Fibroblast of villous mesenchyme (primary cell): Measurements from ENCODE around the gene COL27A1. TPM values are rescaled to one million over a fixed set of nuclear protein-coding genes. Genes with fewer than 3 reads are reported as not detected.

Experiments used
- DNase-seq: peaks from one replicate; pipeline ENCODE4 v3.0.0-alpha.2; 2010; ENCODE audit warnings: low read depth
- H3K4me3 ChIP-seq: 2 replicates; pipeline ENCODE4 v1.5.1; 2011; ENCODE audit warnings: low read depth, mild to moderate bottlenecking, low read length
- CTCF ChIP-seq: IDR thresholded peaks from 2 replicates; pipeline ENCODE4 v1.5.1; 2012; ENCODE audit warnings: low read depth, mild to moderate bottlenecking, low read length; ENCODE audit not compliant: insufficient read depth
- total RNA-seq: library from RNA; depleted of rRNA; stranded (reverse); fragments of >200 nt; gene quantifications from 2 replicates; pipeline ENCODE4 v1.2.3, GENCODE V29; 2012

COL27A1 gene
- total RNA-seq, 1 donor = 23.3 TPM

GRCh38 chr9:114209151-114209550, 53.8 kb downstream of the COL27A1 start:
- no peak overlapping the region for H3K4me3 ChIP-seq
- TF ChIP-seq CTCF = no peak
- no peak for DNase-seq

- H3K4me3 ChIP-seq = no peak overlapping the region
- DNase-seq = no peak
- no peak for TF ChIP-seq CTCF
Measured at GRCh38 chr9:114210136-114210535, 54.8 kb downstream of the COL27A1 start.

GRCh38 chr9:114210691-114211276, 55.4 kb downstream of the COL27A1 start:
- TF ChIP-seq CTCF = no peak
- H3K4me3 ChIP-seq = no peak overlapping the region
- no peak for DNase-seq

GRCh38 chr9:114212826-114213225, 57.5 kb downstream of the COL27A1 start:
- DNase-seq = no peak
- H3K4me3 ChIP-seq = no peak overlapping the region
- TF ChIP-seq CTCF = no peak

GRCh38 chr9:114213566-114213965, 58.2 kb downstream of the COL27A1 start:
- no peak for TF ChIP-seq CTCF
- no peak for DNase-seq
- H3K4me3 ChIP-seq = no peak overlapping the region

GRCh38 chr9:114214181-114214580, 58.8 kb downstream of the COL27A1 start:
- DNase-seq = no peak
- H3K4me3 ChIP-seq = no peak overlapping the region
- TF ChIP-seq CTCF = no peak
